ENCODE data around the gene TGIF1.
A peak's percentile ranks its signal among the peaks of the same experiment; 100 is the strongest.

TGIF1 gene

DNA sequence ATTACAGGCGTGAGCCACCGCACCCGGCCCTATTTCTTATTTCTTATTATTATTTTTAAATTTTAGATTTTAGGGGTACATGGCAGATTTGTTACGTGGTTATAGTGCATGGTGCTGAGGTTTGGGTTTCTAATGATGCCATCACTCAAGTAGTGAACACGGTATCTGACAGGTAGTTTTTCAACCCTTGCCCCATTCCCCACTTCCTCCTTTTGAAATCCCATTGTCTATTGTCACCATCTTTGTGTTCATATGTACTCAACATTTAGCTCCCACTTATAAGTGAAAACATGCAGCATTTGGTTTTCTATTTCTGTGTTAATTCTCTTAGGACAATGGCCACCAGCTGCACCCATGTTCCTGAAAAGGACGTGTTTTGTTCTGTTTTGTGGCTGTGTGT is 39.5 kb downstream of the TGIF1 start:
- no peak overlapping the region for H3K27ac ChIP-seq (ENCODE audit: low read depth, low read length)
- H3K9ac ChIP-seq (ENCODE audit: low read depth, low read length): no peak overlapping the region
- no peaks in the 10 kb centered on the region for H3K36me3 ChIP-seq (ENCODE audit: insufficient read depth, low read length)
- H3K9me3 ChIP-seq (ENCODE audit: insufficient read depth, low read depth, low read length): no peaks in the 10 kb centered on the region
- 95% methylated on average over 3 of the region's 6 CpGs for WGBS
- no peaks in the 10 kb centered on the region for H3K27me3 ChIP-seq (ENCODE audit: insufficient read depth, low read length)
- peaks cover 6% of the 10 kb centered on the region for H3K4me1 ChIP-seq (ENCODE audit: insufficient read depth, low read length)
- H3K4me3 ChIP-seq (ENCODE audit: low read length): no peak overlapping the region

- no peak overlapping the region for H3K27ac ChIP-seq (ENCODE audit: low read depth, low read length)
- WGBS: no CpG with 5 or more reads among the region's 1 CpG
These were observed 42.1 kb downstream of the TGIF1 start for GRCh38 chr18:3491981-3492555.

DNA sequence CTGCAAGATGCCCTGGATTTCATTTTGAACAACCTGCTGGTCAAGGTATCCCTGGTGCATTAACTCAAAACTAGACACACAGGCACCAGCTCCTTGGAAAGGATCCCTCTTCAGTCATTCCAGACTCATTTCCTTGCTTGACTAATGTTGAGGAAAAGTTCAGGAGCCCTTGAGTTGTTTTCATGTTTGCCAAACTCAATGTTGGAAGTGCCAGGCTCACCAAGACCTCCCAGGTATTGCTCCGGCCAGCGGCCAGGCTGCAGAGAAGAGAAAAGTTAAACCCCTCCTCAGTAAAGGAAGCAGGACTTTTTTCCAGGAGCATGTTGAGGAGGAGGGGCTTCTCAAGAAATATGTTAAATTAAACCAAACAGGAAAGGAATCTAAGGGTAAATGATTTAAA is 42.7 kb downstream of the TGIF1 start:
- H3K4me1 ChIP-seq (ENCODE audit: insufficient read depth, low read length): peaks cover 8% of the 10 kb centered on the region
- no peak overlapping the region for H3K9ac ChIP-seq (ENCODE audit: low read depth, low read length)
- peaks cover 2% of the 10 kb centered on the region; the same call in 1 of the 2 replicates for H3K27me3 ChIP-seq (ENCODE audit: insufficient read depth, low read length)
- no peak overlapping the region for H3K4me3 ChIP-seq (ENCODE audit: low read length)
- no peaks in the 10 kb centered on the region for H3K9me3 ChIP-seq (ENCODE audit: insufficient read depth, low read depth, low read length)
- 78% methylated on average over 2 of the region's 2 CpGs for WGBS
- H3K36me3 ChIP-seq (ENCODE audit: insufficient read depth, low read length): no peaks in the 10 kb centered on the region
- no peak overlapping the region for H3K27ac ChIP-seq (ENCODE audit: low read depth, low read length)

More at GRCh38 chr18:3491981-3492555, 42.1 kb downstream of the TGIF1 start:
- Histone ChIP-seq H3K27me3 (ENCODE audit: insufficient read depth, low read length) (no peaks in the 10 kb centered on the region), H3K36me3 (ENCODE audit: insufficient read depth, low read length) (no peaks in the 10 kb centered on the region), H3K4me3 (ENCODE audit: low read length) (no peak overlapping the region), H3K4me1 (ENCODE audit: insufficient read depth, low read length) (peaks cover 8% of the 10 kb centered on the region), H3K9me3 (ENCODE audit: insufficient read depth, low read depth, low read length) (no peaks in the 10 kb centered on the region), H3K9ac (ENCODE audit: low read depth, low read length) (no peak overlapping the region)

GRCh38 chr18:3493501-3494244 is 43.7 kb downstream of the TGIF1 start:
- no peak overlapping the region for H3K4me3 ChIP-seq (ENCODE audit: low read length)
- WGBS: 84% methylated on average over 9 of the region's 9 CpGs
- peaks cover 11% of the 10 kb centered on the region for H3K27me3 ChIP-seq (ENCODE audit: insufficient read depth, low read length)
- peaks cover 8% of the 10 kb centered on the region for H3K4me1 ChIP-seq (ENCODE audit: insufficient read depth, low read length)
- no peak overlapping the region for H3K27ac ChIP-seq (ENCODE audit: low read depth, low read length)
- H3K36me3 ChIP-seq (ENCODE audit: insufficient read depth, low read length): no peaks in the 10 kb centered on the region
- no peaks in the 10 kb centered on the region for H3K9me3 ChIP-seq (ENCODE audit: insufficient read depth, low read depth, low read length)
- no peak overlapping the region for H3K9ac ChIP-seq (ENCODE audit: low read depth, low read length)

- H3K4me1 ChIP-seq (ENCODE audit: insufficient read depth, low read length): peaks cover 8% of the 10 kb centered on the region
- no peak overlapping the region for H3K9ac ChIP-seq (ENCODE audit: low read depth, low read length)
- peaks cover 15% of the 10 kb centered on the region for H3K27me3 ChIP-seq (ENCODE audit: insufficient read depth, low read length)
- H3K9me3 ChIP-seq (ENCODE audit: insufficient read depth, low read depth, low read length): no peaks in the 10 kb centered on the region
- no peak overlapping the region for H3K27ac ChIP-seq (ENCODE audit: low read depth, low read length)
- no peak overlapping the region for H3K4me3 ChIP-seq (ENCODE audit: low read length)
- 77% methylated on average over 2 of the region's 4 CpGs for WGBS
- H3K36me3 ChIP-seq (ENCODE audit: insufficient read depth, low read length): no peaks in the 10 kb centered on the region
These were observed 44.2 kb downstream of the TGIF1 start for GRCh38 chr18:3494245-3494526.

GRCh38 chr18:3494569-3494968 is 44.6 kb downstream of the TGIF1 start:
- Histone ChIP-seq H3K36me3 (ENCODE audit: insufficient read depth, low read length) (no peaks in the 10 kb centered on the region), H3K27me3 (ENCODE audit: insufficient read depth, low read length) (peaks cover 17% of the 10 kb centered on the region), H3K4me3 (ENCODE audit: low read length) (no peak overlapping the region), H3K9ac (ENCODE audit: low read depth, low read length) (no peak overlapping the region), H3K9me3 (ENCODE audit: insufficient read depth, low read depth, low read length) (no peaks in the 10 kb centered on the region), H3K27ac (ENCODE audit: low read depth, low read length) (no peak overlapping the region), H3K4me1 (ENCODE audit: insufficient read depth, low read length) (peaks cover 11% of the 10 kb centered on the region)
- WGBS: 94% methylated on average over 5 of the region's 5 CpGs

GRCh38 chr18:3495691-3496430 is 45.9 kb downstream of the TGIF1 start:
- WGBS: 91% methylated on average over 7 of the region's 7 CpGs
- Histone ChIP-seq H3K27ac (ENCODE audit: low read depth, low read length) (no peak overlapping the region), H3K4me3 (ENCODE audit: low read length) (no peak overlapping the region), H3K4me1 (ENCODE audit: insufficient read depth, low read length) (peaks cover 15% of the 10 kb centered on the region), H3K36me3 (ENCODE audit: insufficient read depth, low read length) (no peaks in the 10 kb centered on the region), H3K9me3 (ENCODE audit: insufficient read depth, low read depth, low read length) (no peaks in the 10 kb centered on the region), H3K9ac (ENCODE audit: low read depth, low read length) (no peak overlapping the region), H3K27me3 (ENCODE audit: insufficient read depth, low read length) (peaks cover 17% of the 10 kb centered on the region)

GRCh38 chr18:3498698-3499471 is 48.9 kb downstream of the TGIF1 start:
- Histone ChIP-seq H3K27ac (ENCODE audit: low read depth, low read length) (0 out of 2 replicates have a peak overlapping the region, but pooled peaks have one; percentile 45), H3K9me3 (ENCODE audit: insufficient read depth, low read depth, low read length) (no peaks in the 10 kb centered on the region), H3K4me1 (ENCODE audit: insufficient read depth, low read length) (peaks cover 15% of the 10 kb centered on the region), H3K4me3 (ENCODE audit: low read length) (peak overlapping the region; percentile 53), H3K36me3 (ENCODE audit: insufficient read depth, low read length) (no peaks in the 10 kb centered on the region), H3K9ac (ENCODE audit: low read depth, low read length) (peak overlapping the region; percentile 58; the same call in 1 of the 2 replicates), H3K27me3 (ENCODE audit: insufficient read depth, low read length) (peaks cover 17% of the 10 kb centered on the region)
- 9% methylated on average over 58 of the region's 58 CpGs for WGBS

GRCh38 chr18:3499501-3499900 is 49.5 kb downstream of the TGIF1 start:
- Histone ChIP-seq H3K27me3 (ENCODE audit: insufficient read depth, low read length) (peaks cover 17% of the 10 kb centered on the region), H3K4me1 (ENCODE audit: insufficient read depth, low read length) (peaks cover 9% of the 10 kb centered on the region), H3K9me3 (ENCODE audit: insufficient read depth, low read depth, low read length) (no peaks in the 10 kb centered on the region), H3K36me3 (ENCODE audit: insufficient read depth, low read length) (no peaks in the 10 kb centered on the region), H3K27ac (ENCODE audit: low read depth, low read length) (0 out of 2 replicates have a peak overlapping the region, but pooled peaks have one; percentile 45), H3K4me3 (ENCODE audit: low read length) (peak overlapping the region; percentile 53), H3K9ac (ENCODE audit: low read depth, low read length) (peak overlapping the region; percentile 58; the same call in 1 of the 2 replicates)
- WGBS: 4% methylated on average over 6 of the region's 10 CpGs

- Histone ChIP-seq H3K4me1 (ENCODE audit: insufficient read depth, low read length) (peaks cover 7% of the 10 kb centered on the region), H3K36me3 (ENCODE audit: insufficient read depth, low read length) (no peaks in the 10 kb centered on the region), H3K9ac (ENCODE audit: low read depth, low read length) (no peak overlapping the region), H3K27ac (ENCODE audit: low read depth, low read length) (no peak overlapping the region), H3K27me3 (ENCODE audit: insufficient read depth, low read length) (peaks cover 17% of the 10 kb centered on the region), H3K9me3 (ENCODE audit: insufficient read depth, low read depth, low read length) (no peaks in the 10 kb centered on the region), H3K4me3 (ENCODE audit: low read length) (no peak overlapping the region)
- WGBS: 76% methylated on average over 5 of the region's 5 CpGs
These were observed 50.0 kb downstream of the TGIF1 start for GRCh38 chr18:3500016-3500415.

- 100% methylated on average over 2 of the region's 4 CpGs for WGBS
- no peak overlapping the region for H3K27ac ChIP-seq (ENCODE audit: low read depth, low read length)
These were observed 52.7 kb downstream of the TGIF1 start for GRCh38 chr18:3502650-3503049.

More at GRCh38 chr18:3502650-3503049, 52.7 kb downstream of the TGIF1 start:
- Histone ChIP-seq H3K9me3 (ENCODE audit: insufficient read depth, low read depth, low read length) (no peaks in the 10 kb centered on the region), H3K9ac (ENCODE audit: low read depth, low read length) (no peak overlapping the region), H3K36me3 (ENCODE audit: insufficient read depth, low read length) (no peaks in the 10 kb centered on the region), H3K4me3 (ENCODE audit: low read length) (no peak overlapping the region), H3K27me3 (ENCODE audit: insufficient read depth, low read length) (peaks cover 16% of the 10 kb centered on the region), H3K4me1 (ENCODE audit: insufficient read depth, low read length) (peaks cover 7% of the 10 kb centered on the region; the same call in 1 of the 2 replicates)
